Activated CD8-positive, alpha-beta T cell treated with anti-CD3 and anti-CD28 coated beads for 36 hours (primary cell): ENCODE data around the gene SEPTIN2. TPM values are rescaled to one million over a fixed set of nuclear protein-coding genes. Genes with fewer than 3 reads are reported as not detected.

ENCODE experiments used
- ATAC-seq: fragments of 200-7000 bp; cut with Tn5 transposase; one replicate; pipeline ENCODE4 v1.10.0; 2021; ENCODE audit warnings: mild to moderate bottlenecking, moderate library complexity
- CTCF ChIA-PET: fragments of 350-600 bp; sonication (Branson Sonifier 250); formaldehyde crosslinking; loops from one replicate; lab custom pipeline; 2021; ENCODE audit warnings: antibody characterized with exemption; lab: Charles Lee
- POLR2A ChIA-PET: fragments of 350-600 bp; sonication (Branson Sonifier 250); formaldehyde crosslinking; loops from one replicate; lab custom pipeline; 2021; ENCODE audit warnings: antibody characterized with exemption; lab: Charles Lee
- DNase-seq: peaks from one replicate; pipeline ENCODE4 v3.0.0-alpha.2; 2020
- H3K27ac Mint-ChIP-seq: one replicate; pipeline ENCODE4 v1.8.0; 2021; ENCODE audit warnings: mild to moderate bottlenecking, mixed read lengths
- H3K27me3 Mint-ChIP-seq: one replicate; pipeline ENCODE4 v1.8.0; 2021; ENCODE audit warnings: mixed read lengths
- H3K36me3 Mint-ChIP-seq: one replicate; pipeline ENCODE4 v1.8.0; 2021; ENCODE audit warnings: low read depth, mixed read lengths
- H3K4me1 Mint-ChIP-seq: one replicate; pipeline ENCODE4 v1.8.0; 2021; ENCODE audit warnings: low read depth, mixed read lengths
- H3K4me3 Mint-ChIP-seq: one replicate; pipeline ENCODE4 v1.8.0; 2021; ENCODE audit warnings: mild to moderate bottlenecking, moderate library complexity, mixed read lengths
- H3K9me3 Mint-ChIP-seq: one replicate; pipeline ENCODE4 v1.8.0; 2021; ENCODE audit warnings: mixed read lengths
- CTCF ChIP-seq: fragments of 200-600 bp; IDR thresholded peaks from one replicate; pipeline ENCODE4 v1.8.0; 2022; ENCODE audit warnings: antibody characterized with exemption, mild to moderate bottlenecking
- intact Hi-C: fragments of 100-400 bp; cut with micrococcal nuclease; formaldehyde crosslinking; loops from one replicate; pipeline ENCODE4 v1.10.0; 2022
- total RNA-seq, 2 experiments: library from RNA; stranded (reverse); gene quantifications; one replicate each; pipeline ENCODE4 v1.2.3, GENCODE V29; 2021

Gene SEPTIN2
- total RNA-seq, 2 experiments from 2014 or later: 210 to 211 TPM

GRCh38 chr2:241330616-241330981 lies 14.9 kb downstream of the SEPTIN2 start:
- H3K9me3 Mint-ChIP-seq: no peaks in the 10 kb centered on the region
- H3K27ac Mint-ChIP-seq: no peak overlapping the region
- ChIA-PET CTCF (no interaction called here), POLR2A (interaction anchor here (0.5 to 2.4 kb wide), 3 partner anchors 11 to 234 kb away, joined by 3 to 8 read pairs (median 5); no protein-coding TSS in a partner anchor)
- intact Hi-C loops: no loop called here
- H3K4me1 Mint-ChIP-seq: peaks cover 10% of the 10 kb centered on the region
- peaks cover 41% of the 10 kb centered on the region for H3K36me3 Mint-ChIP-seq
- DNase-seq (no peak), ATAC-seq (no peak)
- H3K4me3 Mint-ChIP-seq: no peak overlapping the region
- no peak for TF ChIP-seq CTCF
- no peaks in the 10 kb centered on the region for H3K27me3 Mint-ChIP-seq

GRCh38 chr2:241334813-241335212 lies 19.1 kb downstream of the SEPTIN2 start:
- no peaks in the 10 kb centered on the region for H3K9me3 Mint-ChIP-seq
- peaks cover 24% of the 10 kb centered on the region for H3K4me1 Mint-ChIP-seq
- DNase-seq (no peak), ATAC-seq (no peak)
- TF ChIP-seq CTCF: no peak
- no peak overlapping the region for H3K27ac Mint-ChIP-seq
- CTCF ChIA-PET: no interaction called here
- H3K4me3 Mint-ChIP-seq: no peak overlapping the region
- peaks cover 38% of the 10 kb centered on the region for H3K36me3 Mint-ChIP-seq
- no peaks in the 10 kb centered on the region for H3K27me3 Mint-ChIP-seq
- POLR2A ChIA-PET: interaction anchor here (0.8 kb wide), 1 partner anchor 288 kb away, joined by 3 read pairs; no protein-coding TSS in a partner anchor
- intact Hi-C loops: no loop called here

GRCh38 chr2:241339839-241340630 lies 24.3 kb downstream of the SEPTIN2 start:
- TF ChIP-seq CTCF: no peak
- H3K4me1 Mint-ChIP-seq: peaks cover 33% of the 10 kb centered on the region
- ChIA-PET POLR2A (interaction anchor here (1.3 kb wide), 1 partner anchor 24 kb away, joined by 3 read pairs; the partner anchor contains the start of gene SEPTIN2), CTCF (no interaction called here)
- no peaks in the 10 kb centered on the region for H3K9me3 Mint-ChIP-seq
- peak overlapping the region; percentile 63 for H3K27ac Mint-ChIP-seq
- peaks cover 58% of the 10 kb centered on the region for H3K36me3 Mint-ChIP-seq
- H3K27me3 Mint-ChIP-seq: no peaks in the 10 kb centered on the region
- DNase-seq (no peak), ATAC-seq (no peak)
- no peak overlapping the region for H3K4me3 Mint-ChIP-seq
- intact Hi-C loops: no loop called here

GRCh38 chr2:241340631-241341163 lies 25.0 kb downstream of the SEPTIN2 start:
- peaks cover 61% of the 10 kb centered on the region for H3K36me3 Mint-ChIP-seq
- ATAC-seq: no peak
- ChIA-PET CTCF (interaction anchor here (0.6 kb wide), 1 partner anchor 9 kb away, joined by 3 read pairs; no protein-coding TSS in a partner anchor), POLR2A (interaction anchor here (1.3 kb wide), 1 partner anchor 25 kb away, joined by 3 read pairs; the partner anchor contains the start of gene SEPTIN2)
- TF ChIP-seq CTCF: no peak
- DNase-seq: no peak
- peak overlapping the region; percentile 63 for H3K27ac Mint-ChIP-seq
- H3K9me3 Mint-ChIP-seq: no peaks in the 10 kb centered on the region
- no peaks in the 10 kb centered on the region for H3K27me3 Mint-ChIP-seq
- no peak overlapping the region for H3K4me3 Mint-ChIP-seq
- H3K4me1 Mint-ChIP-seq: peaks cover 26% of the 10 kb centered on the region
- intact Hi-C loops: no loop called here
